GM23338 (cell line): Measurements from ENCODE around the gene MAPK14. TPM values are rescaled to one million over a fixed set of nuclear protein-coding genes. Genes with fewer than 3 reads are reported as not detected.

Experiments used
- ATAC-seq: fragments of 200-7000 bp; cut with Tn5 transposase; 3 replicates; pipeline ENCODE4 v1.9.1; 2020
- DNase-seq: peaks from one replicate; pipeline ENCODE4 v3.0.0-alpha.2; 2015; ENCODE audit warnings: low spot score
- H2AFZ ChIP-seq: fragments of 200-600 bp; sonication (generic); 2 replicates; pipeline ENCODE4 v1.8.0; 2016; ENCODE audit warnings: antibody characterized with exemption, mild to moderate bottlenecking, moderate library complexity
- H3F3A ChIP-seq: fragments of 200-600 bp; sonication (generic); replicated peaks from 2 replicates; pipeline ENCODE4 v1.8.0; 2017; ENCODE audit warnings: antibody characterized with exemption, mixed run types, low read depth
- H3K27ac ChIP-seq: fragments of 200-600 bp; sonication (generic); 2 replicates; pipeline ENCODE4 v1.6.1; 2016; ENCODE audit warnings: low read depth
- H3K27me3 ChIP-seq: fragments of 200-600 bp; sonication (generic); 2 replicates; pipeline ENCODE4 v1.8.0; 2016; ENCODE audit warnings: mild to moderate bottlenecking, mixed run types, moderate library complexity; ENCODE audit not compliant: insufficient read depth
- H3K36me3 ChIP-seq: fragments of 200-600 bp; sonication (generic); 2 replicates; pipeline ENCODE4 v1.8.0; 2016; ENCODE audit warnings: mild to moderate bottlenecking; ENCODE audit not compliant: insufficient read depth
- H3K4me1 ChIP-seq: fragments of 200-600 bp; sonication (generic); 2 replicates; pipeline ENCODE4 v1.8.0; 2016; ENCODE audit warnings: mild to moderate bottlenecking, moderate library complexity; ENCODE audit not compliant: insufficient read depth
- H3K4me2 ChIP-seq: fragments of 200-600 bp; sonication (generic); 2 replicates; pipeline ENCODE4 v1.7.1; 2017; ENCODE audit warnings: mixed run types
- H3K4me3 ChIP-seq: fragments of 200-600 bp; sonication (generic); 2 replicates; pipeline ENCODE4 v1.6.1; 2016; ENCODE audit warnings: mixed run types
- H3K79me2 ChIP-seq: fragments of 200-600 bp; sonication (generic); replicated peaks from 2 replicates; pipeline ENCODE4 v1.8.0; 2017; ENCODE audit warnings: mild to moderate bottlenecking; ENCODE audit not compliant: insufficient read depth
- H3K9me2 ChIP-seq: fragments of 200-600 bp; sonication (generic); 2 replicates; pipeline ENCODE4 v1.8.0; 2017; ENCODE audit not compliant: insufficient read depth
- H4K20me1 ChIP-seq: fragments of 200-600 bp; sonication (generic); replicated peaks from 2 replicates; pipeline ENCODE4 v1.8.0; 2017; ENCODE audit warnings: mild to moderate bottlenecking; ENCODE audit not compliant: insufficient read depth
- H3K27ac Mint-ChIP-seq: 2 replicates; pipeline ENCODE4 v1.8.0; 2020; ENCODE audit warnings: inconsistent platforms, mild to moderate bottlenecking, moderate library complexity, mixed read lengths
- H3K27me3 Mint-ChIP-seq: 3 replicates; pipeline ENCODE4 v1.8.0; 2022; ENCODE audit warnings: low read depth, mild to moderate bottlenecking, moderate library complexity, mixed read lengths, inconsistent platforms; ENCODE audit not compliant: insufficient read depth, poor library complexity
- H3K36me3 Mint-ChIP-seq: 3 replicates; pipeline ENCODE4 v1.8.0; 2021; ENCODE audit warnings: low read depth, mild to moderate bottlenecking, inconsistent platforms, moderate library complexity, mixed read lengths
- H3K4me1 Mint-ChIP-seq: 3 replicates; pipeline ENCODE4 v1.8.0; 2020; ENCODE audit warnings: mild to moderate bottlenecking, inconsistent platforms, mixed read lengths
- H3K4me3 Mint-ChIP-seq: 3 replicates; pipeline ENCODE4 v1.8.0; 2021; ENCODE audit warnings: moderate library complexity, mild to moderate bottlenecking, inconsistent platforms, mixed read lengths
- H3K9me3 Mint-ChIP-seq: 3 replicates; pipeline ENCODE4 v1.8.0; 2020; ENCODE audit warnings: moderate library complexity, mild to moderate bottlenecking, inconsistent platforms, mixed read lengths
- ETS1 ChIP-seq: IDR thresholded peaks from 2 replicates; pipeline ENCODE4 v1.6.1; 2016; ENCODE audit warnings: antibody characterized with exemption
- EZH2phosphoT487 ChIP-seq: fragments of 200-600 bp; sonication (generic); IDR thresholded peaks from one replicate; pipeline ENCODE4 v1.8.1; 2018; ENCODE audit warnings: antibody characterized with exemption; ENCODE audit not compliant: unreplicated experiment
- POLR2AphosphoS5 ChIP-seq: IDR thresholded peaks from 2 replicates; pipeline ENCODE4 v1.6.1; 2016; ENCODE audit warnings: antibody characterized with exemption, low read depth
- ZNF114 ChIP-seq: fragments of 250-450 bp; sonication (Bioruptor Pico); IDR thresholded peaks from 2 replicates; pipeline ENCODE4 v1.5.0; 2020; ENCODE audit warnings: mild to moderate bottlenecking, moderate library complexity
- ZNF331 ChIP-seq: fragments of 250-450 bp; sonication (Bioruptor Pico); IDR thresholded peaks from 2 replicates; pipeline ENCODE4 v1.5.0; 2020; ENCODE audit warnings: low read depth, mild to moderate bottlenecking, moderate library complexity
- ZNF462 ChIP-seq: fragments of 250-450 bp; sonication (Bioruptor Pico); IDR thresholded peaks from 2 replicates; pipeline ENCODE4 v1.5.0; 2020; ENCODE audit warnings: mild to moderate bottlenecking, moderate library complexity
- polyA plus RNA-seq: library from polyadenylated mRNA; unstranded; fragments of >200 nt; fragmentation: Nextera tagmentation; extraction: Ambion mirVana; gene quantifications from 2 replicates; pipeline ENCODE4 v1.2.1, GENCODE V29; 2016
- total RNA-seq: library from RNA; depleted of rRNA; stranded (reverse); fragments of >200 nt; shearing (Covaris generic); gene quantifications from 2 replicates; pipeline ENCODE4 v1.2.3, GENCODE V29; 2014

The MAPK14 gene
- total and polyA plus RNA-seq, 2 experiments from 2014 or later = 8.8 to 44.5 TPM

GRCh38 chr6:36019167-36019566 lies 8.4 kb upstream of the MAPK14 start:
- TF ChIP-seq POLR2AphosphoS5 (no peak), ZNF462 (CRISPR knock-in tag) (no peak), ETS1 (no peak), ZNF331 (no peak), EZH2phosphoT487 (no peak), ZNF114 (no peak)
- H3F3A ChIP-seq = no peaks in the 10 kb centered on the region

More at GRCh38 chr6:36019167-36019566, 8.4 kb upstream of the MAPK14 start:
- no peak overlapping the region for H3K27ac Mint-ChIP-seq
- H3K27me3 ChIP-seq = no peaks in the 10 kb centered on the region
- peaks cover 5% of the 10 kb centered on the region; the same call in 1 of the 2 replicates for H3K4me1 ChIP-seq
- no peaks in the 10 kb centered on the region for H3K9me3 Mint-ChIP-seq
- no peaks in the 10 kb centered on the region for H3K79me2 ChIP-seq
- peaks cover 9% of the 10 kb centered on the region for H3K4me1 Mint-ChIP-seq
- no peaks in the 10 kb centered on the region for H3K9me2 ChIP-seq
- H3K27ac ChIP-seq = no peak overlapping the region
- DNase-seq (no peak), ATAC-seq (no peak)
- no peaks in the 10 kb centered on the region for H3K36me3 ChIP-seq
- no peak overlapping the region for H3K4me2 ChIP-seq
- no peak overlapping the region for H3K4me3 Mint-ChIP-seq
- H3K4me3 ChIP-seq = no peak overlapping the region
- peaks cover 9% of the 10 kb centered on the region for H3K27me3 Mint-ChIP-seq
- H2AFZ ChIP-seq = no peak overlapping the region
- H4K20me1 ChIP-seq = no peaks in the 10 kb centered on the region
- no peaks in the 10 kb centered on the region for H3K36me3 Mint-ChIP-seq
